GM23338 (cell line): ENCODE measurements around the gene KRTAP19-1. TPM values are rescaled to one million over a fixed set of nuclear protein-coding genes. Genes with fewer than 3 reads are reported as not detected.

Experiments
- ATAC-seq: fragments of 200-7000 bp; cut with Tn5 transposase; 3 replicates; pipeline ENCODE4 v1.9.1; 2020
- DNase-seq: peaks from one replicate; pipeline ENCODE4 v3.0.0-alpha.2; 2015; ENCODE audit warnings: low spot score
- H2AFZ ChIP-seq: fragments of 200-600 bp; sonication (generic); 2 replicates; pipeline ENCODE4 v1.8.0; 2016; ENCODE audit warnings: antibody characterized with exemption, mild to moderate bottlenecking, moderate library complexity
- H3F3A ChIP-seq: fragments of 200-600 bp; sonication (generic); replicated peaks from 2 replicates; pipeline ENCODE4 v1.8.0; 2017; ENCODE audit warnings: antibody characterized with exemption, mixed run types, low read depth
- H3K27ac ChIP-seq: fragments of 200-600 bp; sonication (generic); 2 replicates; pipeline ENCODE4 v1.6.1; 2016; ENCODE audit warnings: low read depth
- H3K27me3 ChIP-seq: fragments of 200-600 bp; sonication (generic); 2 replicates; pipeline ENCODE4 v1.8.0; 2016; ENCODE audit warnings: mild to moderate bottlenecking, mixed run types, moderate library complexity; ENCODE audit not compliant: insufficient read depth
- H3K36me3 ChIP-seq: fragments of 200-600 bp; sonication (generic); 2 replicates; pipeline ENCODE4 v1.8.0; 2016; ENCODE audit warnings: mild to moderate bottlenecking; ENCODE audit not compliant: insufficient read depth
- H3K4me1 ChIP-seq: fragments of 200-600 bp; sonication (generic); 2 replicates; pipeline ENCODE4 v1.8.0; 2016; ENCODE audit warnings: mild to moderate bottlenecking, moderate library complexity; ENCODE audit not compliant: insufficient read depth
- H3K4me2 ChIP-seq: fragments of 200-600 bp; sonication (generic); 2 replicates; pipeline ENCODE4 v1.7.1; 2017; ENCODE audit warnings: mixed run types
- H3K4me3 ChIP-seq: fragments of 200-600 bp; sonication (generic); 2 replicates; pipeline ENCODE4 v1.6.1; 2016; ENCODE audit warnings: mixed run types
- H3K79me2 ChIP-seq: fragments of 200-600 bp; sonication (generic); replicated peaks from 2 replicates; pipeline ENCODE4 v1.8.0; 2017; ENCODE audit warnings: mild to moderate bottlenecking; ENCODE audit not compliant: insufficient read depth
- H3K9me2 ChIP-seq: fragments of 200-600 bp; sonication (generic); 2 replicates; pipeline ENCODE4 v1.8.0; 2017; ENCODE audit not compliant: insufficient read depth
- H4K20me1 ChIP-seq: fragments of 200-600 bp; sonication (generic); replicated peaks from 2 replicates; pipeline ENCODE4 v1.8.0; 2017; ENCODE audit warnings: mild to moderate bottlenecking; ENCODE audit not compliant: insufficient read depth
- H3K27ac Mint-ChIP-seq: 2 replicates; pipeline ENCODE4 v1.8.0; 2020; ENCODE audit warnings: inconsistent platforms, mild to moderate bottlenecking, moderate library complexity, mixed read lengths
- H3K27me3 Mint-ChIP-seq: 3 replicates; pipeline ENCODE4 v1.8.0; 2022; ENCODE audit warnings: low read depth, mild to moderate bottlenecking, moderate library complexity, mixed read lengths, inconsistent platforms; ENCODE audit not compliant: insufficient read depth, poor library complexity
- H3K36me3 Mint-ChIP-seq: 3 replicates; pipeline ENCODE4 v1.8.0; 2021; ENCODE audit warnings: low read depth, mild to moderate bottlenecking, inconsistent platforms, moderate library complexity, mixed read lengths
- H3K4me1 Mint-ChIP-seq: 3 replicates; pipeline ENCODE4 v1.8.0; 2020; ENCODE audit warnings: mild to moderate bottlenecking, inconsistent platforms, mixed read lengths
- H3K4me3 Mint-ChIP-seq: 3 replicates; pipeline ENCODE4 v1.8.0; 2021; ENCODE audit warnings: moderate library complexity, mild to moderate bottlenecking, inconsistent platforms, mixed read lengths
- H3K9me3 Mint-ChIP-seq: 3 replicates; pipeline ENCODE4 v1.8.0; 2020; ENCODE audit warnings: moderate library complexity, mild to moderate bottlenecking, inconsistent platforms, mixed read lengths
- CREB1 ChIP-seq: fragments of 250-450 bp; sonication (Bioruptor Pico); IDR thresholded peaks from 2 replicates; pipeline ENCODE4 v1.5.0; 2020; ENCODE audit warnings: low read depth, mild to moderate bottlenecking, moderate library complexity
- EZH2 ChIP-seq: fragments of 200-600 bp; sonication (generic); IDR thresholded peaks from one replicate; pipeline ENCODE4 v1.8.0; 2017; ENCODE audit warnings: antibody characterized with exemption, mild to moderate bottlenecking, low read depth; ENCODE audit not compliant: unreplicated experiment
- JUNB ChIP-seq: IDR thresholded peaks from one replicate; pipeline ENCODE4 v1.6.1; 2016; ENCODE audit warnings: antibody characterized with exemption; ENCODE audit not compliant: unreplicated experiment
- STAT1 ChIP-seq: IDR thresholded peaks from one replicate; pipeline ENCODE4 v1.6.1; 2016; ENCODE audit warnings: antibody characterized with exemption; ENCODE audit not compliant: unreplicated experiment
- ZNF114 ChIP-seq: fragments of 250-450 bp; sonication (Bioruptor Pico); IDR thresholded peaks from 2 replicates; pipeline ENCODE4 v1.5.0; 2020; ENCODE audit warnings: mild to moderate bottlenecking, moderate library complexity
- polyA plus RNA-seq: library from polyadenylated mRNA; unstranded; fragments of >200 nt; fragmentation: Nextera tagmentation; extraction: Ambion mirVana; gene quantifications from 2 replicates; pipeline ENCODE4 v1.2.1, GENCODE V29; 2016
- total RNA-seq: library from RNA; depleted of rRNA; stranded (reverse); fragments of >200 nt; shearing (Covaris generic); gene quantifications from 2 replicates; pipeline ENCODE4 v1.2.3, GENCODE V29; 2014
- TF ChIP-seq, protein P1 (sequence below), 2 experiments: fragments of 200-600 bp in 1 of 2; sonication (generic) in 1 of 2; conservative IDR thresholded peaks; 2 replicates each; pipeline versions ENCODE4 v1.5.1 to v1.6.1; 2016 to 2017; ENCODE audit warnings: antibody characterized with exemption in 2 of 2, low read depth in 2 of 2, mild to moderate bottlenecking in 2 of 2, moderate library complexity in 1 of 2
- TF ChIP-seq, protein P2 (sequence below): IDR thresholded peaks from 2 replicates; pipeline ENCODE4 v1.6.1; 2016; ENCODE audit warnings: antibody characterized with exemption
- TF ChIP-seq, protein P3 (sequence below): fragments of 250-450 bp; sonication (Bioruptor Pico); IDR thresholded peaks from 2 replicates; pipeline ENCODE4 v1.5.0; 2020; ENCODE audit warnings: mild to moderate bottlenecking, moderate library complexity

The KRTAP19-1 gene
- total and polyA plus RNA-seq, 2 experiments from 2014 or later: not detected

DNA sequence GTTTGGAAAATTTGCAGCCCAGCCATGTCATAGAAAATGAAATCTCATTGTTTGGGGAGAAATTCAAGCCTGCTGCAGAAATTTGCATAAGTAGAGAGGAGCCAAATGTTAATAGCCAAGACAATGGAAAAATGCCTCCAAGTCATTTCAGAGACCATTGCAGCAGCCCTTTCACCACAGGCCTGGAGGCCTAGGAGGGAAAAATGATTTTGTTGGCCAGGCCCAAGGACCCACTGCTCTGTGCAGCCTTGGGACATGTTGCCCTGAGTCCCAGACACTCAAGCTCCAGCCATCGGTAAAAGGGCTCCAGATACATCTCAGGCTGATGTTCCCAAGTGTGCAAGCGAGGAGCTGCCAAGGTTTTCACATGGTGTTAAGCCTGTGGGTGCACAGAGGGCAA is 6.0 kb upstream of the KRTAP19-1 start:
- H3K27ac Mint-ChIP-seq: no peak overlapping the region
- TF ChIP-seq EZH2: no peak
- TF ChIP-seq, protein P1, sequence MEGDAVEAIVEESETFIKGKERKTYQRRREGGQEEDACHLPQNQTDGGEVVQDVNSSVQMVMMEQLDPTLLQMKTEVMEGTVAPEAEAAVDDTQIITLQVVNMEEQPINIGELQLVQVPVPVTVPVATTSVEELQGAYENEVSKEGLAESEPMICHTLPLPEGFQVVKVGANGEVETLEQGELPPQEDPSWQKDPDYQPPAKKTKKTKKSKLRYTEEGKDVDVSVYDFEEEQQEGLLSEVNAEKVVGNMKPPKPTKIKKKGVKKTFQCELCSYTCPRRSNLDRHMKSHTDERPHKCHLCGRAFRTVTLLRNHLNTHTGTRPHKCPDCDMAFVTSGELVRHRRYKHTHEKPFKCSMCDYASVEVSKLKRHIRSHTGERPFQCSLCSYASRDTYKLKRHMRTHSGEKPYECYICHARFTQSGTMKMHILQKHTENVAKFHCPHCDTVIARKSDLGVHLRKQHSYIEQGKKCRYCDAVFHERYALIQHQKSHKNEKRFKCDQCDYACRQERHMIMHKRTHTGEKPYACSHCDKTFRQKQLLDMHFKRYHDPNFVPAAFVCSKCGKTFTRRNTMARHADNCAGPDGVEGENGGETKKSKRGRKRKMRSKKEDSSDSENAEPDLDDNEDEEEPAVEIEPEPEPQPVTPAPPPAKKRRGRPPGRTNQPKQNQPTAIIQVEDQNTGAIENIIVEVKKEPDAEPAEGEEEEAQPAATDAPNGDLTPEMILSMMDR (conservative IDR thresholded peaks at IDR 0.05; ENCODE audit: low read depth in 2 of 2): no peak
- TF ChIP-seq STAT1: no peak
- no peak for TF ChIP-seq JUNB
- TF ChIP-seq, protein P2, sequence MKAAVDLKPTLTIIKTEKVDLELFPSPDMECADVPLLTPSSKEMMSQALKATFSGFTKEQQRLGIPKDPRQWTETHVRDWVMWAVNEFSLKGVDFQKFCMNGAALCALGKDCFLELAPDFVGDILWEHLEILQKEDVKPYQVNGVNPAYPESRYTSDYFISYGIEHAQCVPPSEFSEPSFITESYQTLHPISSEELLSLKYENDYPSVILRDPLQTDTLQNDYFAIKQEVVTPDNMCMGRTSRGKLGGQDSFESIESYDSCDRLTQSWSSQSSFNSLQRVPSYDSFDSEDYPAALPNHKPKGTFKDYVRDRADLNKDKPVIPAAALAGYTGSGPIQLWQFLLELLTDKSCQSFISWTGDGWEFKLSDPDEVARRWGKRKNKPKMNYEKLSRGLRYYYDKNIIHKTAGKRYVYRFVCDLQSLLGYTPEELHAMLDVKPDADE: no peak
- TF ChIP-seq ZNF114 (CRISPR knock-in tag): no peak
- TF ChIP-seq CREB1 (CRISPR knock-in tag): no peak
- TF ChIP-seq, protein P3, sequence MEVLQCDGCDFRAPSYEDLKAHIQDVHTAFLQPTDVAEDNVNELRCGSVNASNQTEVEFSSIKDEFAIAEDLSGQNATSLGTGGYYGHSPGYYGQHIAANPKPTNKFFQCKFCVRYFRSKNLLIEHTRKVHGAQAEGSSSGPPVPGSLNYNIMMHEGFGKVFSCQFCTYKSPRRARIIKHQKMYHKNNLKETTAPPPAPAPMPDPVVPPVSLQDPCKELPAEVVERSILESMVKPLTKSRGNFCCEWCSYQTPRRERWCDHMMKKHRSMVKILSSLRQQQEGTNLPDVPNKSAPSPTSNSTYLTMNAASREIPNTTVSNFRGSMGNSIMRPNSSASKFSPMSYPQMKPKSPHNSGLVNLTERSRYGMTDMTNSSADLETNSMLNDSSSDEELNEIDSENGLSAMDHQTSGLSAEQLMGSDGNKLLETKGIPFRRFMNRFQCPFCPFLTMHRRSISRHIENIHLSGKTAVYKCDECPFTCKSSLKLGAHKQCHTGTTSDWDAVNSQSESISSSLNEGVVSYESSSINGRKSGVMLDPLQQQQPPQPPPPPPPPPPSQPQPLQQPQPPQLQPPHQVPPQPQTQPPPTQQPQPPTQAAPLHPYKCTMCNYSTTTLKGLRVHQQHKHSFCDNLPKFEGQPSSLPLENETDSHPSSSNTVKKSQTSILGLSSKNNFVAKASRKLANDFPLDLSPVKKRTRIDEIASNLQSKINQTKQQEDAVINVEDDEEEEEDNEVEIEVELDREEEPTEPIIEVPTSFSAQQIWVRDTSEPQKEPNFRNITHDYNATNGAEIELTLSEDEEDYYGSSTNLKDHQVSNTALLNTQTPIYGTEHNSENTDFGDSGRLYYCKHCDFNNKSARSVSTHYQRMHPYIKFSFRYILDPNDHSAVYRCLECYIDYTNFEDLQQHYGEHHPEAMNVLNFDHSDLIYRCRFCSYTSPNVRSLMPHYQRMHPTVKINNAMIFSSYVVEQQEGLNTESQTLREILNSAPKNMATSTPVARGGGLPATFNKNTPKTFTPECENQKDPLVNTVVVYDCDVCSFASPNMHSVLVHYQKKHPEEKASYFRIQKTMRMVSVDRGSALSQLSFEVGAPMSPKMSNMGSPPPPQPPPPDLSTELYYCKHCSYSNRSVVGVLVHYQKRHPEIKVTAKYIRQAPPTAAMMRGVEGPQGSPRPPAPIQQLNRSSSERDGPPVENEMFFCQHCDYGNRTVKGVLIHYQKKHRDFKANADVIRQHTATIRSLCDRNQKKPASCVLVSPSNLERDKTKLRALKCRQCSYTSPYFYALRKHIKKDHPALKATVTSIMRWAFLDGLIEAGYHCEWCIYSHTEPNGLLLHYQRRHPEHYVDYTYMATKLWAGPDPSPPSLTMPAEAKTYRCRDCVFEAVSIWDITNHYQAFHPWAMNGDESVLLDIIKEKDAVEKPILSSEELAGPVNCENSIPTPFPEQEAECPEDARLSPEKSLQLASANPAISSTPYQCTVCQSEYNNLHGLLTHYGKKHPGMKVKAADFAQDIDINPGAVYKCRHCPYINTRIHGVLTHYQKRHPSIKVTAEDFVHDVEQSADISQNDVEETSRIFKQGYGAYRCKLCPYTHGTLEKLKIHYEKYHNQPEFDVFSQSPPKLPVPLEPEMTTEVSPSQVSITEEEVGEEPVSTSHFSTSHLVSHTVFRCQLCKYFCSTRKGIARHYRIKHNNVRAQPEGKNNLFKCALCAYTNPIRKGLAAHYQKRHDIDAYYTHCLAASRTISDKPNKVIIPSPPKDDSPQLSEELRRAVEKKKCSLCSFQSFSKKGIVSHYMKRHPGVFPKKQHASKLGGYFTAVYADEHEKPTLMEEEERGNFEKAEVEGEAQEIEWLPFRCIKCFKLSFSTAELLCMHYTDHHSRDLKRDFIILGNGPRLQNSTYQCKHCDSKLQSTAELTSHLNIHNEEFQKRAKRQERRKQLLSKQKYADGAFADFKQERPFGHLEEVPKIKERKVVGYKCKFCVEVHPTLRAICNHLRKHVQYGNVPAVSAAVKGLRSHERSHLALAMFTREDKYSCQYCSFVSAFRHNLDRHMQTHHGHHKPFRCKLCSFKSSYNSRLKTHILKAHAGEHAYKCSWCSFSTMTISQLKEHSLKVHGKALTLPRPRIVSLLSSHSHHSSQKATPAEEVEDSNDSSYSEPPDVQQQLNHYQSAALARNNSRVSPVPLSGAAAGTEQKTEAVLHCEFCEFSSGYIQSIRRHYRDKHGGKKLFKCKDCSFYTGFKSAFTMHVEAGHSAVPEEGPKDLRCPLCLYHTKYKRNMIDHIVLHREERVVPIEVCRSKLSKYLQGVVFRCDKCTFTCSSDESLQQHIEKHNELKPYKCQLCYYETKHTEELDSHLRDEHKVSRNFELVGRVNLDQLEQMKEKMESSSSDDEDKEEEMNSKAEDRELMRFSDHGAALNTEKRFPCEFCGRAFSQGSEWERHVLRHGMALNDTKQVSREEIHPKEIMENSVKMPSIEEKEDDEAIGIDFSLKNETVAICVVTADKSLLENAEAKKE (CRISPR knock-in tag): no peak

More for the DNA sequence above, 6.0 kb upstream of the KRTAP19-1 start:
- Histone ChIP-seq H3K4me3 (no peak overlapping the region), H2AFZ (no peak overlapping the region), H3K27ac (no peak overlapping the region), H3K79me2 (no peaks in the 10 kb centered on the region), H4K20me1 (no peaks in the 10 kb centered on the region), H3K27me3 (no peaks in the 10 kb centered on the region), H3K9me2 (no peaks in the 10 kb centered on the region), H3K4me2 (no peak overlapping the region), H3F3A (no peaks in the 10 kb centered on the region), H3K4me1 (no peaks in the 10 kb centered on the region), H3K36me3 (no peaks in the 10 kb centered on the region)
- DNase-seq (no peak), ATAC-seq (no peak)
- Mint-ChIP-seq H3K4me1 (no peaks in the 10 kb centered on the region), H3K9me3 (peaks cover 42% of the 10 kb centered on the region), H3K36me3 (peaks cover 27% of the 10 kb centered on the region; the same call in 2 of the 3 replicates), H3K27me3 (no peaks in the 10 kb centered on the region), H3K4me3 (no peak overlapping the region)
